Measurements from ENCODE around the gene UNC45A.

The UNC45A gene

DNA sequence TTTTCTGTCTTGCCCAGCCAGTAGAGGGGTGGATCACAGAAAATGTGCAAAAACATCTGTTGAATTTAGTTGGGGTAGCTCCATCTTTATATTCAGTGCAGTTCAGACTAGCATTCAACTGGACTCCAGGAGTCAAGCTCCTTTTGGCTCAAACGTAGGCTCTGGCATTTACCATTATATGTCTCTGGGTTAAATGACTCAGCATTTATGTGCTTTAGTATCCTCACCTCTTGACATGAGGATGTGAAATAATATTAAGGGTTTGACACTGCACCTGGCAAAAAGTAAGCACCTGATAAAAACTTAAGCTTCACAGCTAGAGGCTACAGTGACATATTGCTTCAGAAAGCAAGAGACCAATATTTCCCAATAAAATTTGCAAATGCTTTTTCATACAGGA is 44.5 kb downstream of the UNC45A start:
- POLR2A ChIA-PET: interaction anchor here (0.7 to 1.5 kb wide), 3 partner anchors 9 to 17 kb away, joined by 3 to 6 read pairs (median 3); no protein-coding TSS in a partner anchor
- Histone ChIP-seq H3K4me1 (ENCODE audit: control insufficient read depth, insufficient read depth, low read length) (no peaks in the 10 kb centered on the region), H3K27ac (ENCODE audit: extremely low read depth, low read depth, low read length) (no peak overlapping the region), H3K4me3 (ENCODE audit: low read depth, low read length) (no peak overlapping the region), H3K9me3 (ENCODE audit: control insufficient read depth, insufficient read depth, low read depth, low read length) (no peaks in the 10 kb centered on the region), H3K36me3 (ENCODE audit: control insufficient read depth in 2 of 2, insufficient read depth in 1 of 2, low read length in 2 of 2) (peaks cover 96 to 99% of the 10 kb centered on the region in 2 experiments)
- CTCF ChIA-PET: interaction anchor here (0.6 to 6.6 kb wide), 7 partner anchors 8 to 292 kb away, joined by 3 to 43 read pairs (median 4); partner anchors contain the start of gene RCCD1
- no peak for TF ChIP-seq ZNF221 (tag by site-specific recombination; IDR thresholded peaks at IDR 0.05; ENCODE audit: borderline replicate concordance)

GRCh38 chr15:90981681-90982080 is 46.6 kb downstream of the UNC45A start:
- H3K4me1 ChIP-seq (ENCODE audit: control insufficient read depth, insufficient read depth, low read length): no peaks in the 10 kb centered on the region; the same call in 1 of the 2 replicates
- no peak overlapping the region for H3K4me3 ChIP-seq (ENCODE audit: low read depth, low read length)
- ChIA-PET POLR2A (interaction anchor here (0.7 to 1.3 kb wide), 2 partner anchors 11 to 27 kb away, joined by 3 to 4 read pairs; partner anchors contain the start of gene RCCD1), CTCF (interaction anchor here (0.9 to 6.6 kb wide), 3 partner anchors 8 to 51 kb away, joined by 4 to 43 read pairs (median 8); partner anchors contain the start of gene RCCD1)
- peaks cover 88 to 94% of the 10 kb centered on the region in 2 experiments for H3K36me3 ChIP-seq (ENCODE audit: control insufficient read depth in 2 of 2, insufficient read depth in 1 of 2, low read length in 2 of 2)
- H3K27ac ChIP-seq (ENCODE audit: extremely low read depth, low read depth, low read length): no peak overlapping the region
- no peak for TF ChIP-seq OSR2 (tag by site-specific recombination; IDR thresholded peaks at IDR 0.05)
- TF ChIP-seq ZNF132 (tag by site-specific recombination; IDR thresholded peaks at IDR 0.05; ENCODE audit: borderline replicate concordance): no peak
- TF ChIP-seq, protein P1, sequence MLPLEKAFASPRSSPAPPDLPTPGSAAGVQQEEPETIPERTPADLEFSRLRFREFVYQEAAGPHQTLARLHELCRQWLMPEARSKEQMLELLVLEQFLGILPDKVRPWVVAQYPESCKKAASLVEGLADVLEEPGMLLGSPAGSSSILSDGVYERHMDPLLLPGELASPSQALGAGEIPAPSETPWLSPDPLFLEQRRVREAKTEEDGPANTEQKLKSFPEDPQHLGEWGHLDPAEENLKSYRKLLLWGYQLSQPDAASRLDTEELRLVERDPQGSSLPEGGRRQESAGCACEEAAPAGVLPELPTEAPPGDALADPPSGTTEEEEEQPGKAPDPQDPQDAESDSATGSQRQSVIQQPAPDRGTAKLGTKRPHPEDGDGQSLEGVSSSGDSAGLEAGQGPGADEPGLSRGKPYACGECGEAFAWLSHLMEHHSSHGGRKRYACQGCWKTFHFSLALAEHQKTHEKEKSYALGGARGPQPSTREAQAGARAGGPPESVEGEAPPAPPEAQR (tag by site-specific recombination; IDR thresholded peaks at IDR 0.05): no peak
- no peak for TF ChIP-seq ZBTB20 (tag by site-specific recombination; IDR thresholded peaks at IDR 0.05)
- TF ChIP-seq ZNF248 (tag by site-specific recombination; IDR thresholded peaks at IDR 0.05): no peak
- no peak for TF ChIP-seq ZNF549 (tag by site-specific recombination; IDR thresholded peaks at IDR 0.05)
- TF ChIP-seq ZNF24 (tag by site-specific recombination; IDR thresholded peaks at IDR 0.05): no peak
- TF ChIP-seq GLIS2 (tag by site-specific recombination; IDR thresholded peaks at IDR 0.05): no peak
- TF ChIP-seq SP2 (tag by site-specific recombination; IDR thresholded peaks at IDR 0.05): no peak
- TF ChIP-seq ZNF146 (tag by site-specific recombination; IDR thresholded peaks at IDR 0.05): no peak
- no peak for TF ChIP-seq ZNF555 (tag by site-specific recombination; conservative IDR thresholded peaks at IDR 0.05)
- TF ChIP-seq MYNN (tag by site-specific recombination; IDR thresholded peaks at IDR 0.05; ENCODE audit: borderline replicate concordance): no peak
- TF ChIP-seq, protein P2, sequence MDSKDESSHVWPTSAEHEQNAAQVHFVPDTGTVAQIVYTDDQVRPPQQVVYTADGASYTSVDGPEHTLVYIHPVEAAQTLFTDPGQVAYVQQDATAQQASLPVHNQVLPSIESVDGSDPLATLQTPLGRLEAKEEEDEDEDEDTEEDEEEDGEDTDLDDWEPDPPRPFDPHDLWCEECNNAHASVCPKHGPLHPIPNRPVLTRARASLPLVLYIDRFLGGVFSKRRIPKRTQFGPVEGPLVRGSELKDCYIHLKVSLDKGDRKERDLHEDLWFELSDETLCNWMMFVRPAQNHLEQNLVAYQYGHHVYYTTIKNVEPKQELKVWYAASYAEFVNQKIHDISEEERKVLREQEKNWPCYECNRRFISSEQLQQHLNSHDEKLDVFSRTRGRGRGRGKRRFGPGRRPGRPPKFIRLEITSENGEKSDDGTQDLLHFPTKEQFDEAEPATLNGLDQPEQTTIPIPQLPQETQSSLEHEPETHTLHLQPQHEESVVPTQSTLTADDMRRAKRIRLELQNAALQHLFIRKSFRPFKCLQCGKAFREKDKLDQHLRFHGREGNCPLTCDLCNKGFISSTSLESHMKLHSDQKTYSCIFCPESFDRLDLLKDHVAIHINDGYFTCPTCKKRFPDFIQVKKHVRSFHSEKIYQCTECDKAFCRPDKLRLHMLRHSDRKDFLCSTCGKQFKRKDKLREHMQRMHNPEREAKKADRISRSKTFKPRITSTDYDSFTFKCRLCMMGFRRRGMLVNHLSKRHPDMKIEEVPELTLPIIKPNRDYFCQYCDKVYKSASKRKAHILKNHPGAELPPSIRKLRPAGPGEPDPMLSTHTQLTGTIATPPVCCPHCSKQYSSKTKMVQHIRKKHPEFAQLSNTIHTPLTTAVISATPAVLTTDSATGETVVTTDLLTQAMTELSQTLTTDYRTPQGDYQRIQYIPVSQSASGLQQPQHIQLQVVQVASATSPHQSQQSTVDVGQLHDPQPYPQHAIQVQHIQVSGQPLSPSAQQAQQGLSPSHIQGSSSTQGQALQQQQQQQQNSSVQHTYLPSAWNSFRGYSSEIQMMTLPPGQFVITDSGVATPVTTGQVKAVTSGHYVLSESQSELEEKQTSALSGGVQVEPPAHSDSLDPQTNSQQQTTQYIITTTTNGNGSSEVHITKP (tag by site-specific recombination; IDR thresholded peaks at IDR 0.05): no peak
- TF ChIP-seq, protein P3, sequence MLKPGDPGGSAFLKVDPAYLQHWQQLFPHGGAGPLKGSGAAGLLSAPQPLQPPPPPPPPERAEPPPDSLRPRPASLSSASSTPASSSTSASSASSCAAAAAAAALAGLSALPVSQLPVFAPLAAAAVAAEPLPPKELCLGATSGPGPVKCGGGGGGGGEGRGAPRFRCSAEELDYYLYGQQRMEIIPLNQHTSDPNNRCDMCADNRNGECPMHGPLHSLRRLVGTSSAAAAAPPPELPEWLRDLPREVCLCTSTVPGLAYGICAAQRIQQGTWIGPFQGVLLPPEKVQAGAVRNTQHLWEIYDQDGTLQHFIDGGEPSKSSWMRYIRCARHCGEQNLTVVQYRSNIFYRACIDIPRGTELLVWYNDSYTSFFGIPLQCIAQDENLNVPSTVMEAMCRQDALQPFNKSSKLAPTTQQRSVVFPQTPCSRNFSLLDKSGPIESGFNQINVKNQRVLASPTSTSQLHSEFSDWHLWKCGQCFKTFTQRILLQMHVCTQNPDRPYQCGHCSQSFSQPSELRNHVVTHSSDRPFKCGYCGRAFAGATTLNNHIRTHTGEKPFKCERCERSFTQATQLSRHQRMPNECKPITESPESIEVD (tag by site-specific recombination; IDR thresholded peaks at IDR 0.05): no peak
- no peak for TF ChIP-seq KLF8 (tag by site-specific recombination; IDR thresholded peaks at IDR 0.05)
- TF ChIP-seq ZNF214 (tag by site-specific recombination; IDR thresholded peaks at IDR 0.05; ENCODE audit: borderline replicate concordance): no peak
- TF ChIP-seq CTCF (tag by site-specific recombination; IDR thresholded peaks at IDR 0.05): no peak
- TF ChIP-seq ZNF610 (tag by site-specific recombination; IDR thresholded peaks at IDR 0.05; ENCODE audit: borderline replicate concordance): no peak
- TF ChIP-seq ZNF585B (tag by site-specific recombination; IDR thresholded peaks at IDR 0.05): no peak
- H3K9me3 ChIP-seq (ENCODE audit: control insufficient read depth, insufficient read depth, low read depth, low read length): no peaks in the 10 kb centered on the region
